SH-SY5Y (cell line): ENCODE results near the gene IPCEF1.

ENCODE experiments used
- GATA2 ChIP-seq: IDR thresholded peaks from 2 replicates; pipeline ENCODE4 v1.6.1; 2011; ENCODE audit warnings: mild to moderate bottlenecking, low read depth, low read length
- GATA3 ChIP-seq: IDR thresholded peaks from 2 replicates; pipeline ENCODE4 v1.6.1; 2011; ENCODE audit warnings: low read depth, mild to moderate bottlenecking, low read length, moderate library complexity

GRCh38 chr6:154196333-154196885 lies 160.2 kb downstream of the IPCEF1 start:
- no peak for TF ChIP-seq GATA3
- TF ChIP-seq GATA2, result no peak
